ENCODE measurements around the gene CEP41. TPM values are rescaled to one million over a fixed set of nuclear protein-coding genes. Genes with fewer than 3 reads are reported as not detected.

Gene CEP41
- total and polyA plus RNA-seq, 2 experiments from 2014 or later = 5.5 to 17.2 TPM

- Histone ChIP-seq H2AFZ (no peak overlapping the region), H3K27me3 (no peaks in the 10 kb centered on the region), H3K4me2 (no peak overlapping the region), H3K4me1 (ENCODE audit: insufficient read depth) (peaks cover 59% of the 10 kb centered on the region), H3K79me2 (no peaks in the 10 kb centered on the region), H3K9me3 (ENCODE audit: low read depth) (no peaks in the 10 kb centered on the region), H3K4me3 (no peak overlapping the region), H3K27ac (peak overlapping the region; percentile 86), H4K20me1 (ENCODE audit: insufficient read depth, poor library complexity, severe bottlenecking) (no peaks in the 10 kb centered on the region), H3K9me2 (replicated peaks; ENCODE audit: insufficient read depth) (no peaks in the 10 kb centered on the region), H3K36me3 (replicated peaks; ENCODE audit: insufficient read depth, low read depth) (no peaks in the 10 kb centered on the region)
- TF ChIP-seq CTCF (IDR thresholded peaks at IDR 0.05; ENCODE audit: poor library complexity) (no peak), EZH2 (IDR thresholded peaks at IDR 0.05; ENCODE audit: borderline replicate concordance) (no peak), EZH2phosphoT487 (IDR thresholded peaks at IDR 0.05; ENCODE audit: low read depth, severe bottlenecking, unreplicated experiment) (no peak)
- DNase-seq (ENCODE audit: low spot score) = no peak
- WGBS (ENCODE audit: low lambda C conversion rate, missing lambda C conversion rate) = 92% methylated on average over 6 of the region's 6 CpGs
These were observed 74.3 kb downstream of the CEP41 start for GRCh38 chr7:130366564-130366963.

- TF ChIP-seq CTCF (IDR thresholded peaks at IDR 0.05; ENCODE audit: poor library complexity) (no peak), EZH2 (IDR thresholded peaks at IDR 0.05; ENCODE audit: borderline replicate concordance) (no peak), EZH2phosphoT487 (IDR thresholded peaks at IDR 0.05; ENCODE audit: low read depth, severe bottlenecking, unreplicated experiment) (no peak)
- Histone ChIP-seq H4K20me1 (ENCODE audit: insufficient read depth, poor library complexity, severe bottlenecking) (no peaks in the 10 kb centered on the region), H3K4me2 (no peak overlapping the region), H3K27ac (peak overlapping the region; percentile 86), H3K4me3 (no peak overlapping the region), H3K9me3 (ENCODE audit: low read depth) (no peaks in the 10 kb centered on the region), H3K79me2 (no peaks in the 10 kb centered on the region), H3K4me1 (ENCODE audit: insufficient read depth) (peaks cover 52% of the 10 kb centered on the region), H3K9me2 (replicated peaks; ENCODE audit: insufficient read depth) (no peaks in the 10 kb centered on the region), H2AFZ (no peak overlapping the region), H3K27me3 (no peaks in the 10 kb centered on the region), H3K36me3 (replicated peaks; ENCODE audit: insufficient read depth, low read depth) (no peaks in the 10 kb centered on the region)
- WGBS (ENCODE audit: low lambda C conversion rate, missing lambda C conversion rate) = 62% methylated on average over 15 of the region's 15 CpGs
- DNase-seq (ENCODE audit: low spot score) = no peak
These were observed 75.0 kb downstream of the CEP41 start for GRCh38 chr7:130365511-130366441.

- TF ChIP-seq EZH2 (IDR thresholded peaks at IDR 0.05; ENCODE audit: borderline replicate concordance) (no peak), CTCF (IDR thresholded peaks at IDR 0.05; ENCODE audit: poor library complexity) (no peak), EZH2phosphoT487 (IDR thresholded peaks at IDR 0.05; ENCODE audit: low read depth, severe bottlenecking, unreplicated experiment) (no peak)
- no peak for DNase-seq (ENCODE audit: low spot score)
- Histone ChIP-seq H3K4me2 (no peak overlapping the region), H3K79me2 (no peaks in the 10 kb centered on the region), H3K4me3 (no peak overlapping the region), H3K27ac (peak overlapping the region; percentile 86), H2AFZ (no peak overlapping the region), H3K36me3 (replicated peaks; ENCODE audit: insufficient read depth, low read depth) (no peaks in the 10 kb centered on the region), H3K4me1 (ENCODE audit: insufficient read depth) (peaks cover 50% of the 10 kb centered on the region), H3K27me3 (no peaks in the 10 kb centered on the region), H3K9me2 (replicated peaks; ENCODE audit: insufficient read depth) (no peaks in the 10 kb centered on the region), H3K9me3 (ENCODE audit: low read depth) (no peaks in the 10 kb centered on the region), H4K20me1 (ENCODE audit: insufficient read depth, poor library complexity, severe bottlenecking) (no peaks in the 10 kb centered on the region)
- 90% methylated on average over 2 of the region's 2 CpGs for WGBS (ENCODE audit: low lambda C conversion rate, missing lambda C conversion rate)
These were observed 75.7 kb downstream of the CEP41 start for GRCh38 chr7:130365088-130365487.

Data from hepatocyte (in vitro differentiated cells).